Kidney epithelial cell (primary cell): ENCODE data around the gene TGFBR3L. TPM values are rescaled to one million over a fixed set of nuclear protein-coding genes. Genes with fewer than 3 reads are reported as not detected.

Experiments used
- DNase-seq: peaks from one replicate; pipeline ENCODE4 v3.0.0-alpha.2; 2010; ENCODE audit warnings: low read depth
- H3K27me3 ChIP-seq: 2 replicates; pipeline ENCODE4 v1.6.0; 2011; ENCODE audit warnings: low read length; ENCODE audit not compliant: control insufficient read depth, insufficient read depth
- H3K36me3 ChIP-seq: 2 replicates; pipeline ENCODE4 v1.5.1; 2011; ENCODE audit warnings: low read length; ENCODE audit not compliant: control insufficient read depth, insufficient read depth
- H3K4me3 ChIP-seq: 2 replicates; pipeline ENCODE4 v1.5.1; 2011; ENCODE audit warnings: low read depth, mild to moderate bottlenecking, control low read depth, low read length
- total RNA-seq: library from RNA; depleted of rRNA; stranded (reverse); fragments of >200 nt; gene quantifications from 2 replicates; pipeline ENCODE4 v1.2.3, GENCODE V29; 2015
- TF ChIP-seq, protein P1 (sequence below): IDR thresholded peaks from 2 replicates; pipeline ENCODE4 v1.5.1; 2011; ENCODE audit warnings: mild to moderate bottlenecking, moderate library complexity, low read length, control low read depth, inconsistent platforms; ENCODE audit not compliant: insufficient read depth, poor library complexity, severe bottlenecking

Gene TGFBR3L
- total RNA-seq, 1 donor from 2014 or later = 4.5 TPM

DNA sequence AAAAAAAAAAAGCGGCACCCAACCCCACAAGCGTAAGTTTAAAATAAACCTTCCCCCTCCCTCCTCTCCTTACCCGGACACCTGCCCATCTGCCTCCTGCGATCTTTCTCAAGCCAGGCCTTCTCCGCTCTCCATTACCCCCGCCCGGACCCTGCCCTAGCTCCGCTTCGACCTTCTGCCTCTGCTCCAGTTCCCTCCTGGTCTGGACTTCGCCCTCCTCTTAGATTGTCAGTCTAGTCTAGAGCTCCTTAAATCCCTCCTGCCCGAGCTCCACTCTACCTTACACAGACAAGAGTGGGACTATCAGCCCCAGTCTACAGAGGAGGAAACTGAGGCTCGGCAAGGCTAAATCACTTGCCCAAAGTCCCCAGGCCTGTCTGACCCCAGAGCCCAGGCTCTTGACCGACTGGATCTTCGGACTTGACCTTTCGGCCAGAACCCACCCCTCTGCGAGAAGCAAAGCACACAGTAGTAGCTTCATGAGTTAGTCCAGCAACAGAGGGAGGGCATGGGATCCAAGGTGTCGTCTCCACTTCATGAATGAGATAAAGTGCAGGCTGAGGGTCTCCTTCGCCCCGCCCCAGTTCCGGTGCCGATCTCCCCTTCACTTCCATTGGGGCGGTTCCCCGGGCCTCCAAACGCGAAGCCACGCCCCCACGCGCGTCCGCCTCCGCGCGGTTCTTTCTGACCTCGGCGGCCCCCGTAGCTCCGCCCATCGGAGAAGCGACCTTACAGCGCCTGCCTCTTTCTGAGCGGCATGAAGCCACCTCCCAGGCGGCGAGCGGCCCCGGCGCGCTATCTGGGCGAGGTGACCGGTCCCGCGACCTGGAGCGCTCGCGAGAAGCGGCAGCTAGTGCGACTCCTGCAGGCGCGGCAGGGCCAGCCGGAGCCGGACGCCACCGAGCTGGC is 5.2 kb downstream of the TGFBR3L start, which contains the start of gene SNAPC2:
Gene SNAPC2 (plus strand): TSS at position 729 of the 909 bp plus-strand sequence. CDS start 29 bp downstream, at position 758.
- TF ChIP-seq, protein P1, sequence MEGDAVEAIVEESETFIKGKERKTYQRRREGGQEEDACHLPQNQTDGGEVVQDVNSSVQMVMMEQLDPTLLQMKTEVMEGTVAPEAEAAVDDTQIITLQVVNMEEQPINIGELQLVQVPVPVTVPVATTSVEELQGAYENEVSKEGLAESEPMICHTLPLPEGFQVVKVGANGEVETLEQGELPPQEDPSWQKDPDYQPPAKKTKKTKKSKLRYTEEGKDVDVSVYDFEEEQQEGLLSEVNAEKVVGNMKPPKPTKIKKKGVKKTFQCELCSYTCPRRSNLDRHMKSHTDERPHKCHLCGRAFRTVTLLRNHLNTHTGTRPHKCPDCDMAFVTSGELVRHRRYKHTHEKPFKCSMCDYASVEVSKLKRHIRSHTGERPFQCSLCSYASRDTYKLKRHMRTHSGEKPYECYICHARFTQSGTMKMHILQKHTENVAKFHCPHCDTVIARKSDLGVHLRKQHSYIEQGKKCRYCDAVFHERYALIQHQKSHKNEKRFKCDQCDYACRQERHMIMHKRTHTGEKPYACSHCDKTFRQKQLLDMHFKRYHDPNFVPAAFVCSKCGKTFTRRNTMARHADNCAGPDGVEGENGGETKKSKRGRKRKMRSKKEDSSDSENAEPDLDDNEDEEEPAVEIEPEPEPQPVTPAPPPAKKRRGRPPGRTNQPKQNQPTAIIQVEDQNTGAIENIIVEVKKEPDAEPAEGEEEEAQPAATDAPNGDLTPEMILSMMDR = no peak
- Histone ChIP-seq H3K4me3 (peak within 1 kb of the TSS; percentile 81), H3K27me3 (peaks cover 30% of the 10 kb centered on the region), H3K36me3 (no peaks in the 10 kb centered on the region)
- DNase-seq = peak; percentile 66

DNA sequence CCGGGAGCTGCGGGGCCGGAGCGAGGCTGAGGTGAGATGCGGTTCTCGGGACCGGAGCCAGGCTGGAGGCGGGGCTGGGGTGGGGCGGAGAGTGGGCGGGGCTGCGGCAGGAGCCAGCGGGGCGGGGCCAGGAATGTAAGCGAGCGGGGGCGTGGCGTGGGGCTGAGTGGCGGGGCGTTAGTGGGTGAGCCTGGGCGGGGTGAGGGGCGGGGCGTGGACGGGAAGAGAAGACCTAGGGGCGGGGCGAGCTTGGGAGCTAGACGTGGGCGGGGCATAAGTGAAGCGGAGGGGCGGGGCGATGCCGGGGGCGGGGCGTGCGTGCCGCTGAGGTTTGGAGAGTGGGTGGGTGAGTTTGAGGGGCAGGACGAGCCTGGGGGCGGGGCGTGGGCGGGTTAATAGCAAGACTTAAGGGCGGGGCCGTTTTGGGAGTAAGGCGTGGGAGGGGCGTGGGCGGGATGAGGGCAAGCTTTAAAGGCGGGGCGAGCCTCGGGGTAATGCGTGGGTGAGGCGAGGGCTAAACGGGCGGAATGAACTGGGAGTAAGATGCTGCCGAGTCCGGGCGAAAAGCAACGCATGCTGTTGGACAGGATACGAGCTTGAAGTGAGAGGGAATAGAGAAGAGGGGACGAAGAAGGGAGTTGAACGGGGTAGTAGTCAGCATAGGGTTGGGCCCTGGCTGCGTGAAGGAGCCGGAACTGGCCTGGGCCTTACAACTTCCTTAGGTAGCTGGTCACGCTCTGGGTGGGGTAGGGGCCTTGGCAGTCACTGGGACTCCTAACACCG is 6.1 kb downstream of the TGFBR3L start:
- TF ChIP-seq, protein P1 = no peak
- Histone ChIP-seq H3K4me3 (peak overlapping the region; percentile 81), H3K36me3 (no peaks in the 10 kb centered on the region), H3K27me3 (peaks cover 24% of the 10 kb centered on the region)
- peak; percentile 64 for DNase-seq

- DNase-seq = no peak
- peaks cover 17% of the 10 kb centered on the region for H3K27me3 ChIP-seq
- TF ChIP-seq, protein P1 = no peak
- H3K4me3 ChIP-seq = peak overlapping the region; percentile 34
- H3K36me3 ChIP-seq = no peaks in the 10 kb centered on the region
These were observed 6.8 kb downstream of the TGFBR3L start for GRCh38 chr19:7921302-7921966.

DNA sequence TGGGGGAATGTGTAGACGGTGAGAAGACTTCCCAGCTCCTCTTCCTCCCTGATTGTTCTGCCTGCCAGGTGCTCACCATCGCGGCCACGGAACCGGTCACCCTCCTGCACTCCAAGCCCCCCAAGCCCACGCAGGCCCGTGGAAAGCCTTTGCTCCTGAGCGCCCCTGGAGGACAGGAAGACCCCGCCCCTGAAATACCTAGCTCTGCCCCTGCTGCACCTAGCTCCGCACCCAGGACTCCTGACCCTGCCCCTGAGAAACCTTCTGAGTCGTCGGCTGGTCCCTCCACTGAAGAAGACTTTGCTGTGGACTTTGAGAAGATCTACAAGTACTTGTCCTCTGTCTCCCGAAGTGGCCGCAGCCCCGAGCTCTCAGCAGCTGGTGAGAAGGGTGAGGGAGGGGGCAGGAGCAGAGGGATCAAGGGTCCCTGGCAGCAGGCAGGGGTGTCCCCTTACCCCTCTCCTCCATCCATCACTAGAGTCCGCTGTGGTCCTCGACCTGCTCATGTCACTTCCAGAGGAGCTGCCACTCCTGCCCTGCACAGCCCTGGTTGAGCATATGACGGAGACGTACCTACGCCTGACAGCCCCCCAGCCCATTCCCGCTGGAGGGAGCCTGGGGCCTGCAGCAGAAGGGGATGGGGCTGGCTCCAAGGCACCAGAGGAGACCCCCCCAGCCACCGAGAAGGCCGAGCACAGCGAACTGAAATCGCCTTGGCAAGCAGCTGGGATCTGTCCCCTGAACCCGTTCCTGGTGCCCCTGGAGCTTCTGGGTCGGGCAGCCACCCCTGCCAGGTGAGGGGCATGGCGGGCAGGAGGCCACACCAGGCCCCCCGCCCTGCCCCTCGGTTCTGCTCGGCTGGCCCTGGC is 7.6 kb downstream of the TGFBR3L start:
- no peak for DNase-seq
- Histone ChIP-seq H3K36me3 (no peaks in the 10 kb centered on the region), H3K4me3 (no peak overlapping the region), H3K27me3 (peaks cover 11% of the 10 kb centered on the region)
- TF ChIP-seq, protein P1 = no peak

- Histone ChIP-seq H3K36me3 (no peaks in the 10 kb centered on the region), H3K27me3 (peaks cover 5% of the 10 kb centered on the region), H3K4me3 (no peak overlapping the region)
- TF ChIP-seq, protein P1 = no peak
- no peak for DNase-seq
These were observed 8.2 kb downstream of the TGFBR3L start for GRCh38 chr19:7922836-7923195.
